Mesendoderm (in vitro differentiated cells): ENCODE data around the gene SHISA9.

Experiments used
- DNase-seq: peaks from one replicate; pipeline ENCODE4 v3.0.0; 2013
- H2AK5ac ChIP-seq: 2 replicates; pipeline ENCODE4 v1.6.1; 2013; ENCODE audit warnings: low read length, inconsistent platforms
- H2BK120ac ChIP-seq: 2 replicates; pipeline ENCODE4 v1.6.1; 2013; ENCODE audit warnings: low read depth, mild to moderate bottlenecking, low read length, moderate library complexity, mixed read lengths
- H2BK15ac ChIP-seq: replicated peaks from 2 replicates; pipeline ENCODE4 v1.6.1; 2013; ENCODE audit warnings: low read depth, mild to moderate bottlenecking, moderate library complexity
- H2BK5ac ChIP-seq: 2 replicates; pipeline ENCODE4 v1.6.1; 2013; ENCODE audit warnings: low read length, inconsistent platforms
- H3K18ac ChIP-seq: 2 replicates; pipeline ENCODE4 v1.6.1; 2013; ENCODE audit warnings: mild to moderate bottlenecking, low read length, mixed read lengths
- H3K23ac ChIP-seq: one replicate; pipeline ENCODE4 v1.6.1; 2013; ENCODE audit warnings: low read length
- H3K27ac ChIP-seq: 2 replicates; pipeline ENCODE4 v1.5.1; 2013; ENCODE audit warnings: low read depth, mild to moderate bottlenecking, inconsistent platforms, low read length, moderate library complexity
- H3K27me3 ChIP-seq: 2 replicates; pipeline ENCODE4 v1.6.1; 2013; ENCODE audit warnings: low read length, control low read depth, mild to moderate bottlenecking, inconsistent platforms; ENCODE audit not compliant: insufficient read depth, poor library complexity
- H3K36me3 ChIP-seq: 2 replicates; pipeline ENCODE4 v1.6.1; 2013; ENCODE audit warnings: low read length, inconsistent platforms; ENCODE audit not compliant: control insufficient read depth, insufficient read depth
- H3K4ac ChIP-seq: one replicate; pipeline ENCODE4 v1.6.1; 2013; ENCODE audit warnings: low read depth, mild to moderate bottlenecking, low read length, moderate library complexity
- H3K4me1 ChIP-seq: 2 replicates; pipeline ENCODE4 v1.6.1; 2013; ENCODE audit warnings: low read depth, low read length, inconsistent platforms; ENCODE audit not compliant: control insufficient read depth
- H3K4me2 ChIP-seq: 2 replicates; pipeline ENCODE4 v1.6.1; 2013; ENCODE audit warnings: low read length
- H3K4me3 ChIP-seq: 2 replicates; pipeline ENCODE4 v1.5.1; 2013; ENCODE audit warnings: mild to moderate bottlenecking, low read length
- H3K56ac ChIP-seq: one replicate; pipeline ENCODE4 v1.6.1; 2013; ENCODE audit warnings: low read length
- H3K79me1 ChIP-seq: 2 replicates; pipeline ENCODE4 v1.6.1; 2013; ENCODE audit warnings: low read length, inconsistent platforms
- H3K79me2 ChIP-seq: 2 replicates; pipeline ENCODE4 v1.6.1; 2013; ENCODE audit warnings: mild to moderate bottlenecking, low read length; ENCODE audit not compliant: control insufficient read depth, insufficient read depth
- H3K9ac ChIP-seq: 2 replicates; pipeline ENCODE4 v1.6.1; 2013; ENCODE audit warnings: low read length, inconsistent platforms
- H4K5ac ChIP-seq: one replicate; pipeline ENCODE4 v1.6.1; 2013; ENCODE audit warnings: low read length
- H4K8ac ChIP-seq: one replicate; pipeline ENCODE4 v1.6.1; 2013; ENCODE audit warnings: low read depth, mild to moderate bottlenecking, control low read depth, low read length, moderate library complexity
- WGBS: extraction: QIAGEN DNeasy Blood & Tissue Kit; methylation state at CpG from one replicate; pipeline ENCODE4 v1.1.7; 2013; ENCODE audit warnings: low lambda C conversion rate, missing lambda C conversion rate; ENCODE audit not compliant: insufficient coverage; ENCODE audit errors: extremely low coverage; 5-methylcytosine and 5-hydroxymethylcytosine counted together

Gene SHISA9

GRCh38 chr16:13181432-13181831, 280.0 kb downstream of the SHISA9 start:
- Histone ChIP-seq H2BK120ac (no peak overlapping the region), H3K4ac (no peak overlapping the region), H3K56ac (no peak overlapping the region), H3K27me3 (no peaks in the 10 kb centered on the region), H3K18ac (no peak overlapping the region), H3K36me3 (no peaks in the 10 kb centered on the region), H2BK5ac (no peak overlapping the region), H3K79me2 (no peaks in the 10 kb centered on the region), H3K4me2 (no peak overlapping the region), H3K23ac (no peak overlapping the region), H2AK5ac (no peak overlapping the region), H3K27ac (no peak overlapping the region), H3K4me3 (no peak overlapping the region), H4K5ac (no peak overlapping the region), H4K8ac (no peak overlapping the region), H3K4me1 (peaks cover 6% of the 10 kb centered on the region), H3K9ac (no peak overlapping the region), H2BK15ac (no peak overlapping the region), H3K79me1 (peaks cover 2% of the 10 kb centered on the region)
- WGBS, result no CpG with 5 or more reads among the region's 3 CpGs
- DNase-seq, result no peak

- H3K23ac ChIP-seq, result no peak overlapping the region
- no peaks in the 10 kb centered on the region for H3K36me3 ChIP-seq
- H3K79me2 ChIP-seq, result peaks cover 3% of the 10 kb centered on the region
- no peak overlapping the region for H3K4me3 ChIP-seq
- no peak overlapping the region for H2BK15ac ChIP-seq
- H3K4me2 ChIP-seq, result no peak overlapping the region
- H3K27me3 ChIP-seq, result no peaks in the 10 kb centered on the region
- H3K79me1 ChIP-seq, result peaks cover 5% of the 10 kb centered on the region
- no peak overlapping the region for H3K56ac ChIP-seq
- H3K4ac ChIP-seq, result no peak overlapping the region
- H2BK120ac ChIP-seq, result no peak overlapping the region
- no peak overlapping the region for H3K9ac ChIP-seq
- H4K8ac ChIP-seq, result no peak overlapping the region
- peaks cover 3% of the 10 kb centered on the region for H3K4me1 ChIP-seq
- DNase-seq, result peak; percentile 67
- no peak overlapping the region for H3K18ac ChIP-seq
- no peak overlapping the region for H4K5ac ChIP-seq
- H2BK5ac ChIP-seq, result no peak overlapping the region
- no peak overlapping the region for H2AK5ac ChIP-seq
- no peak overlapping the region for H3K27ac ChIP-seq
- no CpG with 5 or more reads among the region's 5 CpGs for WGBS
Measured at GRCh38 chr16:13186813-13187212, 285.4 kb downstream of the SHISA9 start.

GRCh38 chr16:13189250-13189649, 287.9 kb downstream of the SHISA9 start:
- no peak overlapping the region for H3K4me3 ChIP-seq
- H3K9ac ChIP-seq, result no peak overlapping the region
- no peak overlapping the region for H2BK120ac ChIP-seq
- H3K27me3 ChIP-seq, result no peaks in the 10 kb centered on the region
- H3K36me3 ChIP-seq, result no peaks in the 10 kb centered on the region
- H3K56ac ChIP-seq, result no peak overlapping the region
- H2BK5ac ChIP-seq, result no peak overlapping the region
- no peak overlapping the region for H3K4me2 ChIP-seq
- H3K4me1 ChIP-seq, result peaks cover 3% of the 10 kb centered on the region
- 100% methylated on average over 2 of the region's 7 CpGs for WGBS
- no peak overlapping the region for H3K23ac ChIP-seq
- H2AK5ac ChIP-seq, result no peak overlapping the region
- H4K8ac ChIP-seq, result no peak overlapping the region
- H4K5ac ChIP-seq, result no peak overlapping the region
- H3K18ac ChIP-seq, result no peak overlapping the region
- H3K4ac ChIP-seq, result no peak overlapping the region
- H3K79me1 ChIP-seq, result peaks cover 3% of the 10 kb centered on the region
- H2BK15ac ChIP-seq, result no peak overlapping the region
- no peak overlapping the region for H3K27ac ChIP-seq
- H3K79me2 ChIP-seq, result peaks cover 3% of the 10 kb centered on the region
- DNase-seq, result no peak

GRCh38 chr16:13193721-13194120, 292.3 kb downstream of the SHISA9 start:
- H3K9ac ChIP-seq, result no peak overlapping the region
- peaks cover 3% of the 10 kb centered on the region for H3K79me2 ChIP-seq
- H3K79me1 ChIP-seq, result peaks cover 3% of the 10 kb centered on the region
- H4K8ac ChIP-seq, result no peak overlapping the region
- DNase-seq, result no peak
- no peak overlapping the region for H3K27ac ChIP-seq
- H3K23ac ChIP-seq, result no peak overlapping the region
- H2BK15ac ChIP-seq, result no peak overlapping the region
- no peak overlapping the region for H2BK5ac ChIP-seq
- no peaks in the 10 kb centered on the region for H3K36me3 ChIP-seq
- no peak overlapping the region for H4K5ac ChIP-seq
- H2AK5ac ChIP-seq, result no peak overlapping the region
- H3K4me2 ChIP-seq, result no peak overlapping the region
- H3K4me3 ChIP-seq, result no peak overlapping the region
- no CpG with 5 or more reads among the region's 1 CpG for WGBS
- H3K4me1 ChIP-seq, result peaks cover 2% of the 10 kb centered on the region
- H3K18ac ChIP-seq, result no peak overlapping the region
- H2BK120ac ChIP-seq, result no peak overlapping the region
- no peak overlapping the region for H3K4ac ChIP-seq
- H3K56ac ChIP-seq, result no peak overlapping the region
- no peaks in the 10 kb centered on the region for H3K27me3 ChIP-seq

- no peak overlapping the region for H2BK5ac ChIP-seq
- H2BK120ac ChIP-seq, result no peak overlapping the region
- H2BK15ac ChIP-seq, result no peak overlapping the region
- H3K36me3 ChIP-seq, result no peaks in the 10 kb centered on the region
- no peak overlapping the region for H2AK5ac ChIP-seq
- peaks cover 3% of the 10 kb centered on the region for H3K79me2 ChIP-seq
- no peak overlapping the region for H3K56ac ChIP-seq
- no peak overlapping the region for H3K23ac ChIP-seq
- no peak overlapping the region for H4K5ac ChIP-seq
- no peak overlapping the region for H3K4me2 ChIP-seq
- no peak overlapping the region for H3K4ac ChIP-seq
- WGBS, result no CpG with 5 or more reads among the region's 2 CpGs
- no peak overlapping the region for H3K4me3 ChIP-seq
- H3K4me1 ChIP-seq, result peaks cover under 1% of the 10 kb centered on the region
- H3K27ac ChIP-seq, result no peak overlapping the region
- no peak overlapping the region for H3K9ac ChIP-seq
- DNase-seq, result no peak
- no peak overlapping the region for H3K18ac ChIP-seq
- peaks cover 3% of the 10 kb centered on the region for H3K79me1 ChIP-seq
- no peaks in the 10 kb centered on the region for H3K27me3 ChIP-seq
- H4K8ac ChIP-seq, result no peak overlapping the region
Measured at GRCh38 chr16:13194766-13195165, 293.4 kb downstream of the SHISA9 start.

- Histone ChIP-seq H3K79me2 (no peaks in the 10 kb centered on the region), H3K27ac (no peak overlapping the region), H3K79me1 (no peaks in the 10 kb centered on the region), H3K4me2 (no peak overlapping the region), H3K27me3 (no peaks in the 10 kb centered on the region), H2BK120ac (no peak overlapping the region), H3K4ac (no peak overlapping the region), H4K5ac (no peak overlapping the region), H4K8ac (no peak overlapping the region), H3K4me1 (no peaks in the 10 kb centered on the region), H3K9ac (no peak overlapping the region), H3K36me3 (no peaks in the 10 kb centered on the region), H2AK5ac (no peak overlapping the region), H2BK15ac (no peak overlapping the region), H3K4me3 (no peak overlapping the region), H2BK5ac (no peak overlapping the region), H3K56ac (no peak overlapping the region), H3K18ac (no peak overlapping the region), H3K23ac (no peak overlapping the region)
- DNase-seq, result no peak
Measured at GRCh38 chr16:13203725-13204124, 302.3 kb downstream of the SHISA9 start.
